MM.1S (cell line): ENCODE results near the gene COLQ.
"Not testable (repeated sequence)": the region's sequence is repeated elsewhere in the genome, so short reads cannot be mapped to it uniquely, and the experiment has no call there.

Experiments used
- DNase-seq: peaks from one replicate; pipeline ENCODE4 v3.0.0-alpha.2; 2015
- H2AFZ ChIP-seq: fragments of 300-600 bp; sonication (generic); 2 replicates; pipeline ENCODE4 v1.6.0; 2016; ENCODE audit warnings: antibody characterized with exemption, low read length
- H3F3A ChIP-seq: fragments of 300-600 bp; sonication (generic); 2 replicates; pipeline ENCODE4 v1.6.1; 2016; ENCODE audit warnings: mild to moderate bottlenecking, antibody characterized with exemption, low read length, moderate library complexity, mixed read lengths; ENCODE audit not compliant: insufficient read depth
- H3K27ac ChIP-seq: fragments of 300-600 bp; sonication (generic); 2 replicates; pipeline ENCODE4 v1.5.1; 2016; ENCODE audit warnings: mild to moderate bottlenecking, low read length
- H3K27me3 ChIP-seq: fragments of 300-600 bp; sonication (generic); replicated peaks from 2 replicates; pipeline ENCODE4 v1.6.0; 2016; ENCODE audit warnings: low read length; ENCODE audit not compliant: insufficient read depth
- H3K36me3 ChIP-seq: fragments of 300-600 bp; sonication (generic); replicated peaks from 2 replicates; pipeline ENCODE4 v1.6.1; 2016; ENCODE audit warnings: mild to moderate bottlenecking, low read length, mixed read lengths; ENCODE audit not compliant: insufficient read depth
- H3K4me1 ChIP-seq: fragments of 300-600 bp; sonication (generic); 2 replicates; pipeline ENCODE4 v1.6.1; 2016; ENCODE audit warnings: low read length, mixed read lengths
- H3K4me2 ChIP-seq: fragments of 300-600 bp; sonication (generic); 2 replicates; pipeline ENCODE4 v1.6.0; 2016; ENCODE audit warnings: low read depth, low read length
- H3K4me3 ChIP-seq: fragments of 300-600 bp; sonication (generic); 2 replicates; pipeline ENCODE4 v1.5.1; 2016; ENCODE audit warnings: low read length, mixed read lengths
- H3K79me2 ChIP-seq: fragments of 300-600 bp; sonication (generic); 2 replicates; pipeline ENCODE4 v1.6.1; 2016; ENCODE audit warnings: mixed run types, low read length, mixed read lengths
- H3K9ac ChIP-seq: fragments of 300-600 bp; sonication (generic); 2 replicates; pipeline ENCODE4 v1.6.1; 2016; ENCODE audit warnings: low read length, mixed read lengths
- H3K9me2 ChIP-seq: fragments of 300-600 bp; sonication (generic); replicated peaks from 2 replicates; pipeline ENCODE4 v1.6.1; 2016; ENCODE audit warnings: mild to moderate bottlenecking, low read length, mixed read lengths; ENCODE audit not compliant: insufficient read depth
- H3K9me3 ChIP-seq: fragments of 300-600 bp; sonication (generic); replicated peaks from 2 replicates; pipeline ENCODE4 v1.6.1; 2016; ENCODE audit warnings: mild to moderate bottlenecking, low read length, mixed read lengths; ENCODE audit not compliant: insufficient read depth
- H4K20me1 ChIP-seq: fragments of 300-600 bp; sonication (generic); 2 replicates; pipeline ENCODE4 v1.6.1; 2016; ENCODE audit warnings: mild to moderate bottlenecking, low read length, moderate library complexity, mixed read lengths; ENCODE audit not compliant: insufficient read depth
- CTCF ChIP-seq: fragments of 300-600 bp; sonication (generic); IDR thresholded peaks from 2 replicates; pipeline ENCODE4 v1.5.1; 2016; ENCODE audit warnings: antibody characterized with exemption, low read length, mixed read lengths
- EZH2 ChIP-seq: fragments of 300-600 bp; sonication (generic); optimal IDR thresholded peaks from 2 replicates; pipeline ENCODE3; 2017; ENCODE audit warnings: low read depth, mild to moderate bottlenecking, antibody characterized with exemption, low read length, mixed read lengths
- EZH2phosphoT487 ChIP-seq: fragments of 300-600 bp; sonication (generic); IDR thresholded peaks from 2 replicates; pipeline ENCODE4 v1.6.1; 2018; ENCODE audit warnings: antibody characterized with exemption, low read length

COLQ gene

GRCh38 chr3:15486979-15487378 is 34.5 kb downstream of the COLQ start:
- Histone ChIP-seq H3K9me2 (no peaks in the 10 kb centered on the region), H3K27ac (no peak overlapping the region), H3K9ac (no peak overlapping the region), H3K27me3 (no peaks in the 10 kb centered on the region), H3F3A (no peaks in the 10 kb centered on the region), H3K4me2 (no peak overlapping the region), H3K4me1 (no peaks in the 10 kb centered on the region), H3K36me3 (no peaks in the 10 kb centered on the region), H3K79me2 (no peaks in the 10 kb centered on the region), H4K20me1 (no peaks in the 10 kb centered on the region), H2AFZ (no peak overlapping the region), H3K9me3 (no peaks in the 10 kb centered on the region), H3K4me3 (no peak overlapping the region)
- TF ChIP-seq CTCF, result no peak
- TF ChIP-seq EZH2phosphoT487, result no peak
- no peak for TF ChIP-seq EZH2
- DNase-seq, result no peak

- H3K9me2 ChIP-seq, result no peaks in the 10 kb centered on the region
- no peaks in the 10 kb centered on the region for H3F3A ChIP-seq
- H3K9ac ChIP-seq, result no peak overlapping the region
- no peak for DNase-seq
- H3K4me3 ChIP-seq, result no peak overlapping the region
- H3K4me1 ChIP-seq, result no peaks in the 10 kb centered on the region
- no peaks in the 10 kb centered on the region for H3K36me3 ChIP-seq
- no peaks in the 10 kb centered on the region for H3K79me2 ChIP-seq
- no peaks in the 10 kb centered on the region for H4K20me1 ChIP-seq
- H3K27me3 ChIP-seq, result no peaks in the 10 kb centered on the region
- no peak overlapping the region for H2AFZ ChIP-seq
- H3K27ac ChIP-seq, result no peak overlapping the region
- no peaks in the 10 kb centered on the region for H3K9me3 ChIP-seq
- H3K4me2 ChIP-seq, result no peak overlapping the region
- TF ChIP-seq EZH2phosphoT487 (no peak), CTCF (no peak), EZH2 (no peak)
Measured at GRCh38 chr3:15486020-15486419, 35.5 kb downstream of the COLQ start.

- not testable (repeated sequence) for H3K4me2 ChIP-seq, H3K27me3 ChIP-seq, H4K20me1 ChIP-seq, DNase-seq, H3K4me3 ChIP-seq, H3K9me2 ChIP-seq, H3K4me1 ChIP-seq, H3K9me3 ChIP-seq, H3F3A ChIP-seq, H3K27ac ChIP-seq, H3K79me2 ChIP-seq, H3K36me3 ChIP-seq, H2AFZ ChIP-seq, H3K9ac ChIP-seq
Measured at GRCh38 chr3:15484551-15484950, 37.0 kb downstream of the COLQ start.

GRCh38 chr3:15479400-15480224 is 41.9 kb downstream of the COLQ start:
- DNase-seq, result no peak
- no peaks in the 10 kb centered on the region for H4K20me1 ChIP-seq

More at GRCh38 chr3:15479400-15480224, 41.9 kb downstream of the COLQ start:
- Histone ChIP-seq H3K9me2 (no peaks in the 10 kb centered on the region), H3K36me3 (no peaks in the 10 kb centered on the region), H2AFZ (no peak overlapping the region), H3K27me3 (no peaks in the 10 kb centered on the region), H3K4me1 (no peaks in the 10 kb centered on the region), H3K4me3 (no peak overlapping the region), H3K4me2 (no peak overlapping the region), H3K27ac (no peak overlapping the region), H3K79me2 (no peaks in the 10 kb centered on the region), H3K9me3 (no peaks in the 10 kb centered on the region), H3K9ac (no peak overlapping the region), H3F3A (no peaks in the 10 kb centered on the region)
- TF ChIP-seq EZH2phosphoT487, result no peak
- TF ChIP-seq EZH2, result no peak
- no peak for TF ChIP-seq CTCF
